Panc1 (cell line): Measurements from ENCODE around the gene PHF14. TPM values are rescaled to one million over a fixed set of nuclear protein-coding genes. Genes with fewer than 3 reads are reported as not detected.

Experiments
- ATAC-seq: fragments of 200-7000 bp; cut with Tn5 transposase; 2 replicates; pipeline ENCODE4 v1.9.1; 2020; ENCODE audit warnings: mild to moderate bottlenecking, moderate library complexity
- BruUV-seq: library from RNA; stranded (reverse); fragments of 400-500 nt; replicated peaks from 2 replicates; lab custom pipeline; 2021; lab: Mats Ljungman, UMichigan
- CTCF ChIA-PET: fragments of 300-600 bp; sonication (Branson Sonifier 250); formaldehyde crosslinking; loops from one replicate; lab custom pipeline; 2022; ENCODE audit warnings: antibody characterized with exemption; lab: Charles Lee
- POLR2A ChIA-PET: fragments of 300-600 bp; sonication (Branson Sonifier 250); formaldehyde crosslinking; loops from one replicate; lab custom pipeline; 2022; ENCODE audit warnings: antibody characterized with exemption; lab: Charles Lee
- DNase-seq: peaks from one replicate; pipeline ENCODE4 v3.0.0-alpha.2; 2010; ENCODE audit warnings: low read depth, low spot score
- H3K27ac ChIP-seq: 2 replicates; pipeline ENCODE4 v1.5.1; 2011; ENCODE audit warnings: mild to moderate bottlenecking, low read length, inconsistent platforms
- H3K27me3 ChIP-seq: fragments of 200-500 bp; sonication (Bioruptor generic); 2 replicates; pipeline ENCODE4 v1.6.0; 2014; ENCODE audit warnings: low read length, inconsistent platforms; ENCODE audit not compliant: control insufficient read depth, insufficient read depth
- H3K36me3 ChIP-seq: fragments of 200-500 bp; sonication (Bioruptor generic); 2 replicates; pipeline ENCODE4 v1.5.1; 2014; ENCODE audit warnings: inconsistent platforms, mild to moderate bottlenecking, low read length, moderate library complexity; ENCODE audit not compliant: control insufficient read depth, insufficient read depth
- H3K4me1 ChIP-seq: 2 replicates; pipeline ENCODE4 v1.5.1; 2011; ENCODE audit warnings: inconsistent platforms, mild to moderate bottlenecking, low read length, moderate library complexity; ENCODE audit not compliant: control insufficient read depth, insufficient read depth
- H3K4me3 ChIP-seq, 2 experiments: 2 replicates each; pipeline ENCODE4 v1.5.1; 2011 to 2012; ENCODE audit warnings: low read depth in 2 of 2, low read length in 2 of 2, mild to moderate bottlenecking in 2 of 2, inconsistent platforms in 1 of 2, moderate library complexity in 1 of 2
- H3K9me3 ChIP-seq: fragments of 200-500 bp; sonication (Bioruptor generic); 2 replicates; pipeline ENCODE4 v1.5.1; 2014; ENCODE audit warnings: low read depth, mild to moderate bottlenecking, inconsistent platforms, low read length, moderate library complexity; ENCODE audit not compliant: control insufficient read depth, insufficient read depth
- POLR2AphosphoS5 ChIP-seq: IDR thresholded peaks from 2 replicates; pipeline ENCODE4 v1.6.1; 2012; ENCODE audit warnings: mild to moderate bottlenecking, low read depth, low read length, moderate library complexity
- SIN3A ChIP-seq: IDR thresholded peaks from 2 replicates; pipeline ENCODE4 v1.6.1; 2012; ENCODE audit warnings: low read depth, mild to moderate bottlenecking, low read length, moderate library complexity, borderline replicate concordance; ENCODE audit not compliant: insufficient read depth
- TCF7L2 ChIP-seq: IDR thresholded peaks from 2 replicates; pipeline ENCODE4 v1.6.1; 2011; ENCODE audit warnings: mild to moderate bottlenecking, low read depth, low read length, inconsistent platforms
- in situ Hi-C: cut with HindIII; loops from 2 replicates; pipeline ENCODE4 v1.10.0; 2016; ENCODE audit warnings: low sequenced_read_pairs, low pct_unique_long_range_greater_than_20kb
- intact Hi-C: fragments of 100-400 bp; cut with micrococcal nuclease; formaldehyde crosslinking; loops from one replicate; pipeline ENCODE4 v1.10.0; 2022; ENCODE audit not compliant: unreplicated experiment
- total RNA-seq: library from RNA; stranded (reverse); gene quantifications from one replicate; pipeline ENCODE4 v1.2.1, GENCODE V29; 2021; ENCODE audit not compliant: unreplicated experiment
- TF ChIP-seq, protein P1 (sequence below), 2 experiments: IDR thresholded peaks; 2 replicates each; pipeline ENCODE4 v1.6.1; 2011 to 2012; ENCODE audit warnings: low read depth in 2 of 2, control low read depth in 1 of 2, low read length in 1 of 2, mild to moderate bottlenecking in 1 of 2, moderate library complexity in 1 of 2; ENCODE audit not compliant: insufficient read depth in 1 of 2
- TF ChIP-seq, protein P2 (sequence below): fragments of 450-650 bp; IDR thresholded peaks from 2 replicates; pipeline ENCODE4 v1.5.1; 2017; ENCODE audit warnings: mild to moderate bottlenecking

Gene PHF14
- total RNA-seq, 1 experiment from 2014 or later: 85.6 TPM

DNA sequence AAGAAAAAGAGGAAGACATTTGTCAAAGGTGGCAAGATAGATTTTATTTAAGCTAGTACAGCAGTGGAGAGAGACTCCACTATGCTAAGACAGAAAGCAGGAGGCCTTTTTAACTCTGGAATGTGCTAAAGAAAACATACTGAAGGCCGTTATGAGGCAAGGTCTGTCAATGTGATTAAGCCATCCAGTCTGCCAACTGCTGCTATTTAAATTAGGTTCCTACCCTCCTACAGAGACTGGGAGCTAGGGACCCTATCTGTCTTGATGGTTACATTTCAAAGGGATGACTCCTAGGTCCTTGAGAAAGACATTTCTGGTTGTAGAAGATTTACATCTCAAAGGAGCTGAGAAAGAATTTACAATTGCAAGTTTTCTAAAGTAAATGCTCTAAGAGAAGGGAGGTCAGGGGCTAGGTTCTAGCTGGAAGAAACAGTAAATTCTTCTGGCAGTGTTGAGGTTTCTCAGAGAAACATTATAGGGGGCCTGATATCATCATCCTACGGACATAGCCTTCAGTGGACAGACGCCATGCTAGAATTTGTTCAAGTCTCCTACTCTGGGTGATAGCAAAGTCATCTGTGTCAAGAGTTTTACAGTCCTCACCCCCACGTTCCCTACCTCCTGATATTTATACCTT, 211.6 kb downstream of the PHF14 start:
- Histone ChIP-seq H3K27me3 (no peaks in the 10 kb centered on the region), H3K27ac (no peak overlapping the region), H3K4me1 (no peaks in the 10 kb centered on the region), H3K4me3 (no peak overlapping the region), H3K36me3 (no peaks in the 10 kb centered on the region), H3K9me3 (no peaks in the 10 kb centered on the region)
- ATAC-seq (no peak), DNase-seq (no peak)
- intact Hi-C loops: no loop called here
- in situ Hi-C loops: no loop called here
- ChIA-PET CTCF (no interaction called here), POLR2A (no interaction called here)
- no TSS peak for BruUV-seq
- TF ChIP-seq TCF7L2: no peak
- TF ChIP-seq, protein P1, sequence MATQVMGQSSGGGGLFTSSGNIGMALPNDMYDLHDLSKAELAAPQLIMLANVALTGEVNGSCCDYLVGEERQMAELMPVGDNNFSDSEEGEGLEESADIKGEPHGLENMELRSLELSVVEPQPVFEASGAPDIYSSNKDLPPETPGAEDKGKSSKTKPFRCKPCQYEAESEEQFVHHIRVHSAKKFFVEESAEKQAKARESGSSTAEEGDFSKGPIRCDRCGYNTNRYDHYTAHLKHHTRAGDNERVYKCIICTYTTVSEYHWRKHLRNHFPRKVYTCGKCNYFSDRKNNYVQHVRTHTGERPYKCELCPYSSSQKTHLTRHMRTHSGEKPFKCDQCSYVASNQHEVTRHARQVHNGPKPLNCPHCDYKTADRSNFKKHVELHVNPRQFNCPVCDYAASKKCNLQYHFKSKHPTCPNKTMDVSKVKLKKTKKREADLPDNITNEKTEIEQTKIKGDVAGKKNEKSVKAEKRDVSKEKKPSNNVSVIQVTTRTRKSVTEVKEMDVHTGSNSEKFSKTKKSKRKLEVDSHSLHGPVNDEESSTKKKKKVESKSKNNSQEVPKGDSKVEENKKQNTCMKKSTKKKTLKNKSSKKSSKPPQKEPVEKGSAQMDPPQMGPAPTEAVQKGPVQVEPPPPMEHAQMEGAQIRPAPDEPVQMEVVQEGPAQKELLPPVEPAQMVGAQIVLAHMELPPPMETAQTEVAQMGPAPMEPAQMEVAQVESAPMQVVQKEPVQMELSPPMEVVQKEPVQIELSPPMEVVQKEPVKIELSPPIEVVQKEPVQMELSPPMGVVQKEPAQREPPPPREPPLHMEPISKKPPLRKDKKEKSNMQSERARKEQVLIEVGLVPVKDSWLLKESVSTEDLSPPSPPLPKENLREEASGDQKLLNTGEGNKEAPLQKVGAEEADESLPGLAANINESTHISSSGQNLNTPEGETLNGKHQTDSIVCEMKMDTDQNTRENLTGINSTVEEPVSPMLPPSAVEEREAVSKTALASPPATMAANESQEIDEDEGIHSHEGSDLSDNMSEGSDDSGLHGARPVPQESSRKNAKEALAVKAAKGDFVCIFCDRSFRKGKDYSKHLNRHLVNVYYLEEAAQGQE (IDR thresholded peaks at IDR 0.05; ENCODE audit: insufficient read depth in 1 of 2, low read depth in 2 of 2, low read length in 1 of 2): no peak
- TF ChIP-seq POLR2AphosphoS5: no peak
- no peak for TF ChIP-seq SIN3A
- TF ChIP-seq, protein P2, sequence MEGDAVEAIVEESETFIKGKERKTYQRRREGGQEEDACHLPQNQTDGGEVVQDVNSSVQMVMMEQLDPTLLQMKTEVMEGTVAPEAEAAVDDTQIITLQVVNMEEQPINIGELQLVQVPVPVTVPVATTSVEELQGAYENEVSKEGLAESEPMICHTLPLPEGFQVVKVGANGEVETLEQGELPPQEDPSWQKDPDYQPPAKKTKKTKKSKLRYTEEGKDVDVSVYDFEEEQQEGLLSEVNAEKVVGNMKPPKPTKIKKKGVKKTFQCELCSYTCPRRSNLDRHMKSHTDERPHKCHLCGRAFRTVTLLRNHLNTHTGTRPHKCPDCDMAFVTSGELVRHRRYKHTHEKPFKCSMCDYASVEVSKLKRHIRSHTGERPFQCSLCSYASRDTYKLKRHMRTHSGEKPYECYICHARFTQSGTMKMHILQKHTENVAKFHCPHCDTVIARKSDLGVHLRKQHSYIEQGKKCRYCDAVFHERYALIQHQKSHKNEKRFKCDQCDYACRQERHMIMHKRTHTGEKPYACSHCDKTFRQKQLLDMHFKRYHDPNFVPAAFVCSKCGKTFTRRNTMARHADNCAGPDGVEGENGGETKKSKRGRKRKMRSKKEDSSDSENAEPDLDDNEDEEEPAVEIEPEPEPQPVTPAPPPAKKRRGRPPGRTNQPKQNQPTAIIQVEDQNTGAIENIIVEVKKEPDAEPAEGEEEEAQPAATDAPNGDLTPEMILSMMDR: no peak

DNA sequence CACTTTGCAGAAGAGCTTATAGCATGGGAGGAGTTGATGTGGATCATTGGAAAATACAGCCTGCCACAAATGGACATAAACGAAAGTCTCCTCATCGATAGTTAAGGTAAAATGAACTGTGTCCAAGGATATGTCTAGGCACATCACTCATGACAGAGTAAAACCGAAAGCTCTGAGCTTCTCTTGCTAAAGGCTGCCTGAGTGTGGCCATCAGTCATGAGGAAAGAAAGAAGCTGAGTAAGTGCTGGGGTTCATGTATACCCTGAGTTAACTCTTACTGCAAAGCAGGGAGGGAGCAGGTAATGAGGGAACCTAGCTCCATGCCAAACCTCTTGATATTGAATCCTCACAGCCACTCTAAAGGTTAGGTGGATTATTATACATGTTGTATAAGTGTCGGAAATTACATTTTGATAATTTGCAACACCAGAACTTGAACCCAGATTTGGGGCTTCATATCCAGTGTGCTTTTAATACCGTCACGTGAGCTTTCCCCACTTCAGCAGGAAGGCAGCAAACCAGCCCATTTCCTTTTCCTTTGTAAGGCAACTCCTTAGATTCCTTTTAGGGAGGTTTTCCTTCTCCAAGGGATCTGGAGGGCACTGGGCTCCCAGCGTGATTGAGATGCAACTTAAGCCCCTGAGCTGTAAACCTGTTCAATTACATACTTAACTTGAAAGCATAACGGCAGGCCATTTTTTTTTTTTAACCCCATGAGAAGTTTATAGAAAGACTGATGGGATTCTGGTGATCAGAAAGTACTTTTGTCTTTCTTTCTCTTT, 215.0 kb downstream of the PHF14 start:
- BruUV-seq: no TSS peak
- CTCF ChIA-PET: no interaction called here

More for the DNA sequence above, 215.0 kb downstream of the PHF14 start:
- no peaks in the 10 kb centered on the region for H3K36me3 ChIP-seq
- H3K9me3 ChIP-seq: no peaks in the 10 kb centered on the region
- no peak overlapping the region for H3K27ac ChIP-seq
- intact Hi-C loops: no loop called here
- H3K4me3 ChIP-seq: no peak overlapping the region; a peak in 1 of 4 replicates
- TF ChIP-seq, protein P2: no peak
- no peak for TF ChIP-seq TCF7L2
- no peak for TF ChIP-seq POLR2AphosphoS5
- TF ChIP-seq, protein P1 (IDR thresholded peaks at IDR 0.05; ENCODE audit: insufficient read depth in 1 of 2, low read depth in 2 of 2, low read length in 1 of 2): no peak
- no peak for TF ChIP-seq SIN3A
- ATAC-seq (no peak), DNase-seq (no peak)
- POLR2A ChIA-PET: interaction anchor here (0.5 kb wide), 1 partner anchor 283 kb away, joined by 9 read pairs; no protein-coding TSS in a partner anchor
- in situ Hi-C loops: no loop called here
- no peaks in the 10 kb centered on the region for H3K27me3 ChIP-seq
- H3K4me1 ChIP-seq: peaks cover 8% of the 10 kb centered on the region
